GM21825 (cell line): ENCODE measurements around the gene UBAP1.
A peak's percentile ranks its signal among the peaks of the same experiment; 100 is the strongest.
"Not testable (repeated sequence)": the region's sequence is repeated elsewhere in the genome, so short reads cannot be mapped to it uniquely, and the experiment has no call there.

Source experiments
- ATAC-seq: cut with Tn5 transposase; IDR thresholded peaks from one replicate; pipeline ENCODE4 v1.9.1; 2021; ENCODE audit warnings: mild to moderate bottlenecking, moderate library complexity; ENCODE audit not compliant: unreplicated experiment

UBAP1 gene

DNA sequence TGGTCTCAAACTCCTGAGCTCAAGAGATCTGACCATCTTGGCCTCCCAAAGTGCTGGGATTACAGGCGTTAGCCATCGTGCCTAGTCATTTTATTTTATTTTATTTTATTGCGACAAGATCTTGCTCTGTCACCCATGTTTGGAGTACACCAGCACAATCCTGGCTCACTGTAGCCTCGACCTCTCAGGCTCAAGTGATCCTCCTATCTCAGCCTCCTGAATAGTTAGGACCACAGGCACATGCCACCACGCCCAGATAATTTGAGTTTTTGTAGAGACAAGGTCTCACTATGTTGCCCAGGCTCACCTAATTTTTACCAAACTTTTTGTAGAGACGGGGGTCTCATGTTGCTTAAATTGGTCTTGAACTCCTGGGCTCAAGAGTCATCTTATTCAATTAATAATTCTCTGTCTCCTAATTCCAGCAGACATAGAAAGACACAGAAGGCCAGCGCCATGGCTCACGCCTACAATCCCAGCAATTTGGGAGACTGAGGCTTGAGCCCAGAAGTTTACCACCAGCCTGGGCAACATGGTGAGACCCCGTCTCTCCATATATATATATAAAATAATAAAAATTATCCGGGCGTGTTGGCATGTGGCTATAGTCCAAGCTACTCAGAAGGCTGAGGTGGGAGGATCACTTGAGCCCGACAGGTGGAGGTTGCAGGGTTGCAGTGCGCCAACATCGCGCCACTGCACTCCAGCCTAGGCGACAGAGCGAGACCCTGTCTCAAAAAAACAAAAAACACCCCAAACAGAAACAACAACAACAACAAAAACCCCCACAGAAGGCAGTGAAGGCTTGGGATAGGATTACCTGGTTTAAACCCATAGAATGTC is 1.0 kb upstream of the UBAP1 start:
- ATAC-seq, result no peak

DNA sequence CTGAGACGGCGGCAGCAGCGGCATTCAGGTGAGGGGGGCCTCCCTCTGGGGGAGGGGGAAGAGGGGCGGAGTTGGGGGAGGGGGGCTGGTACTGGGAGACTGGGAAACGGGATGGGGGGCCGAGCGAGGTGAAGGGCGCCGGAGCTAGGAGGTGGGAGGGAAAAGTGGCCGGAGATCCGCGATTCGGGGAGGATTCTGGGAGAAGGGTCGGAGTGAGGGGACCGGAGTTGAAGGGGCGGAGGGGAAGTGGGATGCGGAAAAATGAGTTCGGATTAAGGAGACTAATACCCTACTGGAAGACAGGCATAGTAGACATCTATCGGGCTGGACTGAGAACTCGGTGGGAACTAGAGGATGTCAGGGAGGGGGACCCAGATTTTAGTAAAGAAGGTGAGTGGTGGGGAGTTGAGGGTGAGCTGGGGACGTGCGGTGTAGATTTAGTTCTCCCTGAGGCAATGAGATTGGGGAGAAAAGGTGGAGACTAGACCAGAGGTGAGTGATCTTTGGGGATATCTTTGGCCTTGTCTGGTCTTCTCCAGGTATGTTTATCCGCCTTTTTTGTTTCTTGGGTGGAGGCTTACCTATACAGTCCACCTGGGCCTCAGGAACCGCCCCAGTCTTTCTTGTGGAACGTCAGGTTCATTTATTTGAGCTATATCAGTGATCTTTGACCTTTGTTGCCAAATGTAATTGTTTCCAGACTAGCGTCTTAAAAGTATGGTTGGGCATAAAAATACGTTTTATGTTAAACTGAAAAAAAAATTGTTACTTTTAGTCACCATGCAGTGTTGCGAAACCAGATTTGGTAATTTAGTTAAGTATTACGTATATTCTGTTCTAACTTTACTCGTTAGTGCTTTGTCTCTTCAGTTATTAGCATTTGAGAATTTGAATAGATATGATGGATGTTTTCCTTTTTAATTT is 632 bp downstream of the UBAP1 start:
- peak; percentile 1 for ATAC-seq

- ATAC-seq, result peak; percentile 79
These were observed 7.1 kb downstream of the UBAP1 start for GRCh38 chr9:34185778-34186551.

DNA sequence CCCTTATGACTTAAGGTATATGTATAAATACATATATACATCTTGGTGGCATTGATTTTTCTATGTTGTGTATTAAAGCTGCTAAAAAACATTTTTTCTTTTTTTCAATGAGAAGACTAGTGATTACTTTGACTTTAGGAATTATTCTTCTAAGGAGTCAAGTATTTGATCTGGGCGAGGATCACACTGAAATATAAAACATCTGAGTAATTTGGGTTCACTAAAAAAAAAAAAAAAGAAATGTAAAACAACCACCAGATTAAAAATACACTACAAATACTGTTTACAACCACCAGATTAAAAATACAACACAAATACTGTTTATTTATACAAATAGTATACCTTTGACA is 9.0 kb downstream of the UBAP1 start:
- no peak for ATAC-seq

DNA sequence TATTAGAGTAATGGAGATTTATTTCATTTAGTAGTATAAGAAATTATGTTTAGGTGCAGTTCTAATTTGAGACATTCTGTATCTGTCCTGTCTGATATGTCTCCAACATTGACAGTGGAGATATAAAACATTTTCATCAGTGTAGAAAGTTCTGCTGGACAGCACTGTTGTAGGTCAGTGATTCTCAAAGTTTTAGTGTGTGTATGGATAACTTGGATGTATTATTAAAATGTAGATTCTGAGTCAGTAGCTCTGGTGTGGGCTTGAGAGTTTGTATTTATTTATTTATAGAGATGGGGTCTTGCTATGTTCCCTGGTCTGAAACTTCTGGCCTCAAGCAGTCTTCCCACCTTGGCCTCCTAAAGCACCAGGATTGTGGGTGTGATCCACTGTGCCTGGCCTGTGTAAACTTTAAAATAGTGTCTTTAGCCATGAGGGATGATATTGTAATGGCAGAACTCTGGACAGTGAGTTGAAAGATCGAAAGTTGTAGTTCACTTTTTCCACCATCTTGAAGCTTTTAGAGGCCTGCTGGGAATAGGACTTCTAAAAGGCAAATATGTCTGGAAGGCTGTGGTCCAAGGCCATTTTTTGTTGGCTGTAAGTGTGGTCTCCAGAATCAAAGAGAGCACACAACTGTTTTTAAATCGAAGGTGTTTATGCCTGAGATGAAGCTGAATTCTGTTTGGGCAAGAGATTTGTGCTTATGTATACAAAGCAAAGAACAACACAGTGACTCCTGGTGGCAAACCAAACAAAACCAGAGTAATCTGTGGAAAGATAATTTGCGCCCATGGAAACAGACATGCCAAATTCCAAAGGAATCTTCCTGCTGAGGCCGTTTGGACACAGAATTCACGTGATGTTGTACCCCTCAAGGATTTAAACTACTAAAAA is 12.4 kb downstream of the UBAP1 start:
- ATAC-seq, result no peak

GRCh38 chr9:34195143-34195542 is 16.3 kb downstream of the UBAP1 start:
- ATAC-seq, result no peak

GRCh38 chr9:34197286-34197685 is 18.4 kb downstream of the UBAP1 start:
- ATAC-seq, result not testable (repeated sequence)

- ATAC-seq, result no peak
These were observed 19.2 kb downstream of the UBAP1 start for GRCh38 chr9:34197756-34198711.

DNA sequence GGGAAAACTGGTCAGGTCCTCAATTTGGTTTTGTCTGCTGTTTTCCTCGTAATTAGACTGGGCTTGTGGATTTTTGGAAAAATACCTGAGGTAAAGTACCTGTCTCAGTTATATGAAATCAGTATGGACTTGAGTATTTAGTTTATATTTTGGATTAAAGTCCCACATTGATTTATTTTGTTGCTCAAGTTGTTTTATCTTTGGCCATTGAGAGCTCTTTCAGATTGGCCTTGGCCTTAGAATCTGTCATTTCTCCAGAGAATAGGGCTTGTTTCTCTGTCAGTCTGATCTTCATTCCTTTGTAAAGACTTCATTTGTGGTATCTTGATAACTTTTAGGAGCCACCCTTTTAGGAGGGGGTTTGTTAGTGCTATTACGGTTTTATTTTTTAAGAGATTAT is 21.2 kb downstream of the UBAP1 start:
- ATAC-seq, result no peak

DNA sequence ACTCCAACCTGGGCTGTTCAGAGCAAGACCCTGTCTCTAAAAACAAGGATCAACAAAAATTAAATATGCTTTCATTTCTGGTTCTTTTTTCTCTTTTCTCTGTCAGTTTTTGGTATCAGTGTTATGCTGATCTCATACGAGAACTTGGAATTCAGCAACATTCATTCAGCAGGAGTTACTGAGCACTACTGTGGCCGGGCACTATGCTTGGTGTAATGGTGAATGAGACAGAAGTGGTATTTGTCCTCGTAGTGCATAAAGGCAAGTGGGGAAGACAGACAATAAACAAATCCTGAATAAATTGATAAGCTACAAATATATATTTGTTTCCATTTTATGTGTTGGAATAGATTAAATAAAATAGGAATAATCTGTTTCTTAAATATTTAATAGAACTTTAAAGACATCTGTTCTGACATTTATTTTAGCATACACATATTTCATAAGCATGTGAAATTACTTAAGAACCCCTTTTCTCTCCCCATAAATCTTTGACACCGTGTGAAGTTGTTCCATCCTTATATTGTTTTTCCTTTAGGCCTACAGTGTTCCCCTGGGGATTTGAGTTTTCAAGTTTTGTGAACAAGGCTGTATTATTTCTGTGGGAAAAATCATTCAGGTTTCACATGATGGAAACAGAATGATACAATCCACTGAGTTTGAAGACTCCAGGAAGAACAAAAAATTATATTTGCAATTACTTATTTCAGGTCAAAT is 24.6 kb downstream of the UBAP1 start:
- no peak for ATAC-seq

DNA sequence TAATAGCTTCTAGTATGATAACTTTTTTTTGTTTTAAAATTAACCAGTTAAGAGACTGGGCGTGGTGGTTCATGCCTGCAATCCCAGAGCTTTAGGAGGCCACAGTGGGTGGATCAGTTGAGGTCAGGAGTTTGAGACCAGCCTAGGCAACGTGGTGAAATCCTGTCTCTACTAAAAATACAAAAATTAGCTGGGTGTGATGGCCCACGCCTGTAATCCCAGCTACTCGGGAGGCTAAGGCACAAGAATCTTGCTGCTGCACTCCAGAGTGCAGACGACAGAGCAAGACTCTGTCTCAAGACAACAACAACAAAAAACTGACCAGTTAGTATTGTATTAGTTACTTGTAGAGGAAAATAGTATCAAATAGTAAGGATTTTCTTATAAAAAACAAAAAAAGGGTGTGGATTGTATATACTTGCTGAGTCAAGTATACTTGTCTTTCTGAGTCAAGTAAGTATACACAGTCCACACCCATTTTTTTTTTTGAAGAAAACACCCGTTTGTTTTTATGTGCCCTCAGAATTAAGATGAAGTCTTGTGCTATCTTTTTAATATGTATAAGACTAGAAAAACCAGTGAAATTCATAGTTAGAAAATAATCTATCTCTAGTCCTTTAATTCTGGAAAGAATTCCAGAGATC is 25.3 kb downstream of the UBAP1 start:
- no peak for ATAC-seq

DNA sequence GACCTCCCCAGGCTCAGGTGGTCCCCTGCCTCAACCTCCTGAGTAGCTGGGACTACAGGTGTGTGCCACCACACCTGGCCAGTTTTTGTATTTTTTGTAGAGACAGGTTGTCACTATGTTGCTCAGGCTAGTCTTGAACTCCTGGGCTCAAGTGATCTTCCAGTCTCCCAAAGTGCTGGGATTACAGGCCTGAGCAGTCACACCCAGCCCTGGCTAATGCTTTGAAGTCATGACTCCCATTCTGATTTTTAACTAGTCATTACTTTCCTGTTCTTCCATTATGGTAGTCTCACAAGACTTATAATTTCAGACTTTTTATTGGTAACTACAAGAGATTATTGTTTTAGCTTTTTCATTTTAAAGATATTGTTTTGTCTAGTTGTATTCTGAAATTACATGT is 26.3 kb downstream of the UBAP1 start:
- ATAC-seq, result no peak

GRCh38 chr9:34206561-34206960 is 27.7 kb downstream of the UBAP1 start:
- no peak for ATAC-seq

DNA sequence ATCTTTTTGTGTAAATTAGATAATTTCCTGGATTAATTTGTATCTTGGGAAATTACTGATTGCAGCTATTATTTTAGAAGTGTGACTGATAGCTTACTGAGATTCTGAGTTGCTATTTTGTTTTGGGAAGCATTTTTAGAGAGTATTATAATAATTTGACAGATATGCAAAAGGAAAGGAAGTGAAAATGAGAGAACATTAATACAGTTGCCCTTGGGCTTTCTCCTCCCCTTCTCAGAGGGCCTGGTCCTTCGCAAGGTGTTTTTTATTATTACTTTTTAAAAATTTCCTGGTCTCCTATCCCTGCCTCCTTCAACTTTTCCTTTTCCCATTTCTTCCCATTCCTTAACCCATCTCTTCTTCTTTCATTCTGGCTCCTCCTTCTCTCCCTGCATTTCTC is 32.6 kb downstream of the UBAP1 start:
- no peak for ATAC-seq

GRCh38 chr9:34214354-34215000 is 35.6 kb downstream of the UBAP1 start:
- ATAC-seq, result not testable (repeated sequence)

- no peak for ATAC-seq
These were observed 37.5 kb downstream of the UBAP1 start for GRCh38 chr9:34216325-34216724.

- not testable (repeated sequence) for ATAC-seq
These were observed 38.2 kb downstream of the UBAP1 start for GRCh38 chr9:34217015-34217414.
